ENCODE data around the gene BNC2.

GRCh38 chr9:16410601-16411280 is 459.7 kb downstream of the BNC2 start:
- TF ChIP-seq EZH2phosphoT487 (IDR thresholded peaks at IDR 0.05; ENCODE audit: borderline replicate concordance, low read depth, low read length) (no peak), CTCF (conservative IDR thresholded peaks at IDR 0.05; ENCODE audit: low read length) (no peak)

All from OCI-LY7 (cell line).